ENCODE results near the gene GAN.
"Not testable (repeated sequence)": the region's sequence is repeated elsewhere in the genome, so short reads cannot be mapped to it uniquely, and the experiment has no call there.

Gene GAN

GRCh38 chr16:81329947-81330346, 15.2 kb downstream of the GAN start:
- TF ChIP-seq CTCF (IDR thresholded peaks at IDR 0.05; ENCODE audit: extremely low read depth, missing control alignments) = no peak
- no peak for DNase-seq (ENCODE audit: low spot score)

GRCh38 chr16:81333356-81333755, 18.6 kb downstream of the GAN start:
- no peak for TF ChIP-seq CTCF (IDR thresholded peaks at IDR 0.05; ENCODE audit: extremely low read depth, missing control alignments)

GRCh38 chr16:81335669-81336068, 20.9 kb downstream of the GAN start:
- DNase-seq (ENCODE audit: low spot score) = peak; percentile 22
- no peak for TF ChIP-seq CTCF (IDR thresholded peaks at IDR 0.05; ENCODE audit: extremely low read depth, missing control alignments)

More at GRCh38 chr16:81333356-81333755, 18.6 kb downstream of the GAN start:
- DNase-seq (ENCODE audit: low spot score) = no peak

GRCh38 chr16:81337097-81337496, 22.3 kb downstream of the GAN start:
- TF ChIP-seq CTCF (IDR thresholded peaks at IDR 0.05; ENCODE audit: extremely low read depth, missing control alignments) = no peak
- DNase-seq (ENCODE audit: low spot score) = no peak

- not testable (repeated sequence) for DNase-seq (ENCODE audit: low spot score)
These were observed 30.4 kb downstream of the GAN start for GRCh38 chr16:81345172-81345571.

- TF ChIP-seq CTCF (IDR thresholded peaks at IDR 0.05; ENCODE audit: extremely low read depth, missing control alignments) = no peak
- no peak for DNase-seq (ENCODE audit: low spot score)
These were observed 32.7 kb downstream of the GAN start for GRCh38 chr16:81347425-81347824.

- no peak for TF ChIP-seq CTCF (IDR thresholded peaks at IDR 0.05; ENCODE audit: extremely low read depth, missing control alignments)
- no peak for DNase-seq (ENCODE audit: low spot score)
These were observed 35.0 kb downstream of the GAN start for GRCh38 chr16:81349608-81350305.

- no peak for DNase-seq (ENCODE audit: low spot score)
- TF ChIP-seq CTCF (IDR thresholded peaks at IDR 0.05; ENCODE audit: extremely low read depth, missing control alignments) = no peak
These were observed 35.5 kb downstream of the GAN start for GRCh38 chr16:81350306-81350615.

Data from GM20000 (cell line).